ENCODE results near the gene CAMTA1.

CAMTA1 gene

GRCh38 chr1:6869545-6869944 lies 84.3 kb downstream of the CAMTA1 start:
- H3K27ac ChIP-seq (ENCODE audit: low read length): no peak overlapping the region

GRCh38 chr1:6870086-6870485 lies 84.8 kb downstream of the CAMTA1 start:
- Histone ChIP-seq H3K27ac (ENCODE audit: low read length) (no peak overlapping the region), H3K27me3 (ENCODE audit: low read depth, low read length) (no peaks in the 10 kb centered on the region), H3K9me3 (ENCODE audit: control insufficient read depth in 1 of 2, low read length in 2 of 2) (no peaks in the 10 kb centered on the region), H3K4me3 (ENCODE audit: low read depth in 1 of 2, low read length in 2 of 2) (no peak overlapping the region), H3K4me1 (ENCODE audit: control insufficient read depth in 1 of 2, insufficient read depth in 2 of 2, low read length in 2 of 2) (peaks cover 0 to 13% of the 10 kb centered on the region in 2 donors), H3K36me3 (ENCODE audit: control insufficient read depth in 1 of 2, insufficient read depth in 2 of 2, low read length in 2 of 2) (peaks cover 5 to 22% of the 10 kb centered on the region in 2 donors)

More at GRCh38 chr1:6869545-6869944, 84.3 kb downstream of the CAMTA1 start:
- Histone ChIP-seq H3K27me3 (ENCODE audit: low read depth, low read length) (no peaks in the 10 kb centered on the region), H3K9me3 (ENCODE audit: control insufficient read depth in 1 of 2, low read length in 2 of 2) (no peaks in the 10 kb centered on the region), H3K4me3 (ENCODE audit: low read depth in 1 of 2, low read length in 2 of 2) (no peak overlapping the region), H3K4me1 (ENCODE audit: control insufficient read depth in 1 of 2, insufficient read depth in 2 of 2, low read length in 2 of 2) (peaks cover 0 to 13% of the 10 kb centered on the region in 2 donors), H3K36me3 (ENCODE audit: control insufficient read depth in 1 of 2, insufficient read depth in 2 of 2, low read length in 2 of 2) (peaks cover 5 to 17% of the 10 kb centered on the region in 2 donors)

GRCh38 chr1:6870571-6870970 lies 85.3 kb downstream of the CAMTA1 start:
- H3K27ac ChIP-seq (ENCODE audit: low read length): no peak overlapping the region
- H3K4me3 ChIP-seq (ENCODE audit: low read depth in 1 of 2, low read length in 2 of 2): no peak overlapping the region
- H3K36me3 ChIP-seq (ENCODE audit: control insufficient read depth in 1 of 2, insufficient read depth in 2 of 2, low read length in 2 of 2): peaks cover 5 to 23% of the 10 kb centered on the region in 2 donors
- H3K4me1 ChIP-seq (ENCODE audit: control insufficient read depth in 1 of 2, insufficient read depth in 2 of 2, low read length in 2 of 2): peaks cover 0 to 13% of the 10 kb centered on the region in 2 donors
- H3K9me3 ChIP-seq (ENCODE audit: control insufficient read depth in 1 of 2, low read length in 2 of 2): no peaks in the 10 kb centered on the region
- H3K27me3 ChIP-seq (ENCODE audit: low read depth, low read length): no peaks in the 10 kb centered on the region

- H3K27ac ChIP-seq (ENCODE audit: low read length): no peak overlapping the region
Measured at GRCh38 chr1:6871300-6871972, 86.2 kb downstream of the CAMTA1 start.

GRCh38 chr1:6872573-6873261 lies 87.5 kb downstream of the CAMTA1 start:
- no peak overlapping the region for H3K27ac ChIP-seq (ENCODE audit: low read length)
- H3K27me3 ChIP-seq (ENCODE audit: low read depth, low read length): no peaks in the 10 kb centered on the region
- no peaks in the 10 kb centered on the region for H3K9me3 ChIP-seq (ENCODE audit: control insufficient read depth in 1 of 2, low read length in 2 of 2)
- peaks cover 5 to 23% of the 10 kb centered on the region in 2 donors for H3K36me3 ChIP-seq (ENCODE audit: control insufficient read depth in 1 of 2, insufficient read depth in 2 of 2, low read length in 2 of 2)
- no peak overlapping the region for H3K4me3 ChIP-seq (ENCODE audit: low read depth in 1 of 2, low read length in 2 of 2)
- H3K4me1 ChIP-seq (ENCODE audit: control insufficient read depth in 1 of 2, insufficient read depth in 2 of 2, low read length in 2 of 2): peaks cover 0 to 13% of the 10 kb centered on the region in 2 donors

More at GRCh38 chr1:6871300-6871972, 86.2 kb downstream of the CAMTA1 start:
- no peaks in the 10 kb centered on the region for H3K27me3 ChIP-seq (ENCODE audit: low read depth, low read length)
- H3K9me3 ChIP-seq (ENCODE audit: control insufficient read depth in 1 of 2, low read length in 2 of 2): no peaks in the 10 kb centered on the region
- H3K36me3 ChIP-seq (ENCODE audit: control insufficient read depth in 1 of 2, insufficient read depth in 2 of 2, low read length in 2 of 2): peaks cover 5 to 23% of the 10 kb centered on the region in 2 donors
- peaks cover 0 to 13% of the 10 kb centered on the region in 2 donors for H3K4me1 ChIP-seq (ENCODE audit: control insufficient read depth in 1 of 2, insufficient read depth in 2 of 2, low read length in 2 of 2)
- H3K4me3 ChIP-seq (ENCODE audit: low read depth in 1 of 2, low read length in 2 of 2): no peak overlapping the region

- Histone ChIP-seq H3K36me3 (ENCODE audit: control insufficient read depth in 1 of 2, insufficient read depth in 2 of 2, low read length in 2 of 2) (peaks cover 5 to 23% of the 10 kb centered on the region in 2 donors), H3K9me3 (ENCODE audit: control insufficient read depth in 1 of 2, low read length in 2 of 2) (no peaks in the 10 kb centered on the region), H3K4me3 (ENCODE audit: low read depth in 1 of 2, low read length in 2 of 2) (no peak overlapping the region), H3K27ac (ENCODE audit: low read length) (no peak overlapping the region), H3K4me1 (ENCODE audit: control insufficient read depth in 1 of 2, insufficient read depth in 2 of 2, low read length in 2 of 2) (peaks cover 0 to 10% of the 10 kb centered on the region in 2 donors), H3K27me3 (ENCODE audit: low read depth, low read length) (no peaks in the 10 kb centered on the region)
Measured at GRCh38 chr1:6873298-6874015, 88.2 kb downstream of the CAMTA1 start.

- H3K27me3 ChIP-seq (ENCODE audit: low read depth, low read length): no peaks in the 10 kb centered on the region
- H3K36me3 ChIP-seq (ENCODE audit: control insufficient read depth in 1 of 2, insufficient read depth in 2 of 2, low read length in 2 of 2): peaks cover 5 to 23% of the 10 kb centered on the region in 2 donors
- H3K27ac ChIP-seq (ENCODE audit: low read length): no peak overlapping the region
- peaks cover 0 to 3% of the 10 kb centered on the region in 2 donors for H3K4me1 ChIP-seq (ENCODE audit: control insufficient read depth in 1 of 2, insufficient read depth in 2 of 2, low read length in 2 of 2)
- H3K9me3 ChIP-seq (ENCODE audit: control insufficient read depth in 1 of 2, low read length in 2 of 2): no peaks in the 10 kb centered on the region
- H3K4me3 ChIP-seq (ENCODE audit: low read depth in 1 of 2, low read length in 2 of 2): no peak overlapping the region
Measured at GRCh38 chr1:6874298-6874697, 89.0 kb downstream of the CAMTA1 start.

GRCh38 chr1:6880951-6881690 lies 95.9 kb downstream of the CAMTA1 start:
- Histone ChIP-seq H3K36me3 (ENCODE audit: control insufficient read depth in 1 of 2, insufficient read depth in 2 of 2, low read length in 2 of 2) (no peaks in the 10 kb centered on the region), H3K27ac (ENCODE audit: low read length) (no peak overlapping the region), H3K4me1 (ENCODE audit: control insufficient read depth in 1 of 2, insufficient read depth in 2 of 2, low read length in 2 of 2) (no peaks in the 10 kb centered on the region), H3K9me3 (ENCODE audit: control insufficient read depth in 1 of 2, low read length in 2 of 2) (no peaks in the 10 kb centered on the region), H3K27me3 (ENCODE audit: low read depth, low read length) (no peaks in the 10 kb centered on the region), H3K4me3 (ENCODE audit: low read depth in 1 of 2, low read length in 2 of 2) (no peak overlapping the region)

- Histone ChIP-seq H3K27me3 (ENCODE audit: low read depth, low read length) (no peaks in the 10 kb centered on the region), H3K9me3 (ENCODE audit: control insufficient read depth in 1 of 2, low read length in 2 of 2) (no peaks in the 10 kb centered on the region), H3K4me1 (ENCODE audit: control insufficient read depth in 1 of 2, insufficient read depth in 2 of 2, low read length in 2 of 2) (no peaks in the 10 kb centered on the region), H3K27ac (ENCODE audit: low read length) (no peak overlapping the region), H3K4me3 (ENCODE audit: low read depth in 1 of 2, low read length in 2 of 2) (no peak overlapping the region), H3K36me3 (ENCODE audit: control insufficient read depth in 1 of 2, insufficient read depth in 2 of 2, low read length in 2 of 2) (no peaks in the 10 kb centered on the region)
Measured at GRCh38 chr1:6882414-6882813, 97.2 kb downstream of the CAMTA1 start.

- Histone ChIP-seq H3K27ac (ENCODE audit: low read length) (no peak overlapping the region), H3K4me3 (ENCODE audit: low read depth in 1 of 2, low read length in 2 of 2) (no peak overlapping the region), H3K27me3 (ENCODE audit: low read depth, low read length) (no peaks in the 10 kb centered on the region), H3K9me3 (ENCODE audit: control insufficient read depth in 1 of 2, low read length in 2 of 2) (no peaks in the 10 kb centered on the region), H3K36me3 (ENCODE audit: control insufficient read depth in 1 of 2, insufficient read depth in 2 of 2, low read length in 2 of 2) (no peaks in the 10 kb centered on the region), H3K4me1 (ENCODE audit: control insufficient read depth in 1 of 2, insufficient read depth in 2 of 2, low read length in 2 of 2) (peaks cover 0 to 1% of the 10 kb centered on the region in 2 donors)
Measured at GRCh38 chr1:6884652-6885153, 99.4 kb downstream of the CAMTA1 start.

All from muscle layer of duodenum (tissue), 2 donors.